Stomach (tissue), 9 donors: Measurements from ENCODE around the gene PFDN6. TPM values are rescaled to one million over a fixed set of nuclear protein-coding genes. Genes with fewer than 3 reads are reported as not detected.
A peak's percentile ranks its signal among the peaks of the same experiment; 100 is the strongest.

Source experiments
- DNase-seq, 2 donors: peaks; one replicate each; pipeline versions ENCODE4 v3.0.0 to v3.0.0-alpha.2; 2013 to 2019
- H3K27ac ChIP-seq, 5 donors: fragments of 200-600 bp in 4 of 5; sonication (generic) in 4 of 5; one replicate each; pipeline ENCODE4 v1.5.1; 2013 to 2019; ENCODE audit warnings: mild to moderate bottlenecking in 1 of 5, moderate library complexity in 1 of 5
- H3K27me3 ChIP-seq, 3 donors: fragments of 200-600 bp; sonication (generic); one replicate each; pipeline ENCODE4 v1.5.1; 2017 to 2019; ENCODE audit warnings: mixed run types in 1 of 3
- H3K36me3 ChIP-seq, 4 donors: fragments of 200-600 bp; sonication (generic); 1 replicate in 3 of 4; 2 replicates in 1 of 4; pipeline ENCODE4 v1.5.1; 2016 to 2019
- H3K4me1 ChIP-seq, 4 donors: fragments of 200-600 bp; sonication (generic); one replicate each; pipeline ENCODE4 v1.5.1; 2016 to 2019
- H3K4me3 ChIP-seq, 4 donors: fragments of 200-600 bp; sonication (generic) in 3 of 4; one replicate each; pipeline ENCODE4 v1.5.1; 2016 to 2019; ENCODE audit warnings: mild to moderate bottlenecking in 1 of 4
- H3K9me3 ChIP-seq, 4 donors: fragments of 200-600 bp; sonication (generic); one replicate each; pipeline ENCODE4 v1.5.1; 2016 to 2019
- CTCF ChIP-seq, 7 experiments: fragments of 450-650 bp in 4 of 7; fragments of 200-600 bp in 3 of 7; sonication (generic) in 3 of 7; IDR thresholded peaks; one replicate each; pipeline ENCODE4 v1.5.1; 2016 to 2019; ENCODE audit warnings: antibody characterized with exemption in 7 of 7, control low read depth in 2 of 7, mild to moderate bottlenecking in 1 of 7
- EP300 ChIP-seq: sonication (generic); formaldehyde crosslinking; IDR thresholded peaks from one replicate; pipeline ENCODE4 v1.6.1; 2017; ENCODE audit warnings: antibody characterized with exemption
- POLR2A ChIP-seq, 4 donors: fragments of 450-650 bp; IDR thresholded peaks; one replicate each; pipeline ENCODE4 v1.6.1; 2016; ENCODE audit warnings: antibody characterized with exemption in 4 of 4, control low read depth in 2 of 4, mild to moderate bottlenecking in 1 of 4, moderate library complexity in 1 of 4
- POLR2AphosphoS5 ChIP-seq, 3 donors: sonication (generic); formaldehyde crosslinking; IDR thresholded peaks; one replicate each; pipeline ENCODE4 v1.6.1; 2016; ENCODE audit warnings: antibody characterized with exemption in 3 of 3
- WGBS, 5 donors: extraction: QIAGEN DNeasy Blood & Tissue Kit in 3 of 5; methylation state at CpG; one replicate each; pipeline versions ENCODE4 v1.1.5 to v1.1.7; 2013 to 2018; 5-methylcytosine and 5-hydroxymethylcytosine counted together
- intact Hi-C: fragments of 100-400 bp; cut with DNase I; formaldehyde crosslinking; loops from one replicate; pipeline ENCODE4 v1.15.1; 2023; ENCODE audit warnings: low total_unique reads
- polyA plus RNA-seq, 3 donors: library from polyadenylated mRNA; stranded (reverse); fragments of 200-250 nt; gene quantifications; one replicate each; pipeline ENCODE4 v1.2.3, GENCODE V29; 2013
- total RNA-seq, 5 donors: library from RNA; depleted of rRNA; stranded (reverse); fragments of >200 nt; gene quantifications; one replicate each; pipeline versions ENCODE4 v1.1.0 to v1.2.3, GENCODE V29; 2014 to 2016
- donor health status: healthy with polysubstance abuse.
- donor health status: Bipolar disorder and iron deficiency.
- donor health status: healthy.

PFDN6 gene
- total and polyA plus RNA-seq, 8 donors, result 9.7 to 265 (median 32.9) TPM; not detected in 1

GRCh38 chr6:33247977-33248642 lies 41.3 kb upstream of the PFDN6 start:
- peak; percentile 92 to 94 for DNase-seq
- WGBS, 5 donors, result 2 to 10% (median 3%) methylated on average over 12 to 28 of the region's 28 CpGs
- peak in 5 of 7 experiments; percentile 96 to 97 (median 97) for TF ChIP-seq CTCF (IDR thresholded peaks at IDR 0.05)
- no peak for TF ChIP-seq EP300
- TF ChIP-seq POLR2AphosphoS5 (IDR thresholded peaks at IDR 0.05), result peak in 2 of 3 donors; percentile 13 to 67

GRCh38 chr6:33248643-33248931 lies 40.8 kb upstream of the PFDN6 start:
- Histone ChIP-seq H3K4me1 (peaks cover 22 to 40% (median 28%) of the 10 kb centered on the region in 4 donors), H3K9me3 (no peaks in the 10 kb centered on the region), H3K27me3 (no peaks in the 10 kb centered on the region), H3K36me3 (peaks cover 0 to 17% (median 16%) of the 10 kb centered on the region in 4 donors), H3K27ac (peak overlapping the region; percentile 46 to 97 (median 95)), H3K4me3 (peak overlapping the region; percentile 45 to 61 (median 52))
- TF ChIP-seq CTCF (IDR thresholded peaks at IDR 0.05), result peak in 1 of 7 experiments; percentile 51
- TF ChIP-seq EP300, result no peak
- DNase-seq, result peak in 1 of 2 donors; percentile 26
- 1% methylated on average over 18 of the region's 18 CpGs for WGBS, 5 donors
- intact Hi-C loops, result loop anchor here (5.0 to 10.0 kb wide), 2 partner anchors 86 to 244 kb away; partner anchors contain the start of gene HLA-DOA

More at GRCh38 chr6:33247977-33248642, 41.3 kb upstream of the PFDN6 start:
- Histone ChIP-seq H3K36me3 (peaks cover 0 to 17% (median 16%) of the 10 kb centered on the region in 4 donors), H3K27ac (peak overlapping the region; percentile 46 to 97 (median 95)), H3K27me3 (no peaks in the 10 kb centered on the region), H3K4me1 (peaks cover 22 to 40% (median 28%) of the 10 kb centered on the region in 4 donors), H3K4me3 (peak overlapping the region; percentile 45 to 61 (median 52)), H3K9me3 (no peaks in the 10 kb centered on the region)
- intact Hi-C loops, result loop anchor here (5.0 to 10.0 kb wide), 2 partner anchors 86 to 243 kb away; partner anchors contain the start of gene HLA-DOA

- Histone ChIP-seq H3K36me3 (peaks cover 0 to 17% (median 16%) of the 10 kb centered on the region in 4 donors), H3K27me3 (no peaks in the 10 kb centered on the region), H3K9me3 (no peaks in the 10 kb centered on the region), H3K27ac (peak overlapping the region; percentile 90 to 97 (median 95)), H3K4me3 (peak overlapping the region; percentile 45 to 61 (median 52)), H3K4me1 (peaks cover 22 to 40% (median 28%) of the 10 kb centered on the region in 4 donors)
- TF ChIP-seq POLR2AphosphoS5 (IDR thresholded peaks at IDR 0.05) (peak; percentile 55 to 90 (median 89)), EP300 (no peak), CTCF (IDR thresholded peaks at IDR 0.05) (no peak), POLR2A (IDR thresholded peaks at IDR 0.05) (peak in 2 of 4 donors; percentile 16 to 90)
- 0% methylated on average over 26 to 58 of the region's 58 CpGs for WGBS, 5 donors
- intact Hi-C loops, result loop anchor here (5.0 to 10.0 kb wide), 2 partner anchors 87 to 244 kb away; partner anchors contain the start of gene HLA-DOA
- peak; percentile 98 to 99 for DNase-seq
Measured at GRCh38 chr6:33248932-33249731, 40.3 kb upstream of the PFDN6 start.
